HepG2 (cell line): ENCODE data around the gene DISP2. TPM values are rescaled to one million over a fixed set of nuclear protein-coding genes. Genes with fewer than 3 reads are reported as not detected.

Experiments used
- ATAC-seq: fragments of 200-7000 bp; cut with Tn5 transposase; 3 replicates; pipeline ENCODE4 v1.9.1; 2020; ENCODE audit warnings: mild to moderate bottlenecking, moderate library complexity
- BruUV-seq: library from RNA; stranded (reverse); fragments of 400-500 nt; replicated peaks from 2 replicates; lab custom pipeline; 2021; lab: Mats Ljungman, UMichigan
- CTCF ChIA-PET: fragments of 300-600 bp; formaldehyde crosslinking; extraction: SDS; loops from one replicate; lab custom pipeline; 2021; ENCODE audit warnings: low total read pairs, inconsistent platforms, low intra/inter-chr PET ratio; lab: Yijun Ruan, JAX
- POLR2A ChIA-PET: fragments of 350-600 bp; sonication (Branson Sonifier 250); formaldehyde crosslinking; loops from one replicate; lab custom pipeline; 2020; ENCODE audit warnings: antibody characterized with exemption, inconsistent platforms; lab: Yijun Ruan, JAX
- DNase-seq: peaks from one replicate; pipeline ENCODE4 v3.0.0-alpha.2; 2015; ENCODE audit warnings: low spot score
- FAIRE-seq: peaks from 3 replicates; lab custom pipeline; 2011; peaks lifted over from hg19 to GRCh38; lab: Jason Lieb, UNC
- H2AFZ ChIP-seq: one replicate; pipeline ENCODE4 v1.6.1; 2011; ENCODE audit warnings: low read length, inconsistent platforms
- H3K27ac ChIP-seq: fragments of 300-600 bp; 3 replicates; pipeline ENCODE4 v1.8.0; 2011; ENCODE audit warnings: mixed run types, mild to moderate bottlenecking, mixed read lengths, low read length, inconsistent platforms; ENCODE audit not compliant: insufficient read depth; ENCODE audit errors: extremely low read length
- H3K27me3 ChIP-seq, 2 experiments: fragments of 200-600 bp in 1 of 2; 2 replicates in 1 of 2; 3 replicates in 1 of 2; pipeline versions ENCODE4 v1.6.0 to v1.8.0; 2011; ENCODE audit warnings: low read length in 2 of 2, mild to moderate bottlenecking in 2 of 2, moderate library complexity in 2 of 2, inconsistent platforms in 1 of 2; ENCODE audit not compliant: insufficient read depth in 2 of 2, control insufficient read depth in 1 of 2
- H3K36me3 ChIP-seq, 2 experiments: fragments of 200-600 bp in 1 of 2; replicated peaks in 1 of 2; 2 replicates in 1 of 2; 3 replicates in 1 of 2; pipeline versions ENCODE4 v1.5.1 to v1.8.0; 2011; ENCODE audit warnings: low read length in 2 of 2, inconsistent platforms in 1 of 2; ENCODE audit not compliant: insufficient read depth in 2 of 2, control insufficient read depth in 1 of 2
- H3K4me1 ChIP-seq: 2 replicates; pipeline ENCODE4 v1.5.1; 2012; ENCODE audit warnings: low read length, inconsistent platforms; ENCODE audit not compliant: insufficient read depth
- H3K4me2 ChIP-seq: 2 replicates; pipeline ENCODE4 v1.6.0; 2011; ENCODE audit warnings: low read depth, low read length, inconsistent platforms
- H3K4me3 ChIP-seq, 3 experiments: fragments of 200-600 bp in 1 of 3; sonication (generic), shearing (Covaris generic) in 1 of 3; replicated peaks in 1 of 3; 2 replicates each; pipeline ENCODE4 v1.5.1; 2011 to 2016; ENCODE audit warnings: low read length in 3 of 3, inconsistent platforms in 2 of 3, low read depth in 2 of 3, mild to moderate bottlenecking in 2 of 3, control low read depth in 1 of 3, mixed read lengths in 1 of 3; ENCODE audit not compliant: insufficient read depth in 1 of 3
- H3K79me2 ChIP-seq: one replicate; pipeline ENCODE4 v1.6.1; 2011; ENCODE audit warnings: low read length, inconsistent platforms; ENCODE audit not compliant: insufficient read depth
- H3K9ac ChIP-seq: 2 replicates; pipeline ENCODE4 v1.6.0; 2011; ENCODE audit warnings: mild to moderate bottlenecking, low read depth, low read length, inconsistent platforms; ENCODE audit not compliant: insufficient read depth
- H3K9me3 ChIP-seq: 2 replicates; pipeline ENCODE4 v1.5.1; 2012; ENCODE audit warnings: mild to moderate bottlenecking, low read length
- H4K20me1 ChIP-seq: 2 replicates; pipeline ENCODE4 v1.6.0; 2011; ENCODE audit warnings: inconsistent platforms, mild to moderate bottlenecking, low read length, moderate library complexity; ENCODE audit not compliant: insufficient read depth
- AGO1 ChIP-seq: fragments of 200-400 bp; formaldehyde crosslinking; IDR thresholded peaks from 2 replicates; pipeline ENCODE4 v1.6.1; 2017; ENCODE audit warnings: mild to moderate bottlenecking, low read depth, low read length, moderate library complexity; ENCODE audit not compliant: poor library complexity, severe bottlenecking
- HCFC1 ChIP-seq: fragments of 150-350 bp; IDR thresholded peaks from 2 replicates; pipeline ENCODE4 v1.6.1; 2014; ENCODE audit warnings: low read depth, low read length
- HMG20A ChIP-seq: IDR thresholded peaks from 2 replicates; pipeline ENCODE4 v1.6.1; 2016; ENCODE audit warnings: borderline replicate concordance
- KLF6 ChIP-seq: IDR thresholded peaks from 2 replicates; pipeline ENCODE4 v1.8.0; 2016; ENCODE audit warnings: missing biosample characterization, missing genetic modification reagents
- KMT2A ChIP-seq: sonication (generic); formaldehyde crosslinking; IDR thresholded peaks from 2 replicates; pipeline ENCODE4 v1.4.0; 2020; ENCODE audit warnings: missing genetic modification reagents
- POLR2AphosphoS5 ChIP-seq: IDR thresholded peaks from 2 replicates; pipeline ENCODE4 v1.6.1; 2012; ENCODE audit warnings: low read depth, low read length
- RFX5 ChIP-seq: IDR thresholded peaks from 2 replicates; pipeline ENCODE4 v1.6.1; 2011; ENCODE audit warnings: low read depth, low read length, improper control_type of control experiment
- ZC3H13 ChIP-seq: sonication (generic); formaldehyde crosslinking; IDR thresholded peaks from 2 replicates; pipeline ENCODE4 v1.8.1; 2023; ENCODE audit warnings: mild to moderate bottlenecking, missing genetic modification reagents, moderate library complexity
- ZSCAN25 ChIP-seq: sonication (generic); formaldehyde crosslinking; IDR thresholded peaks from 2 replicates; pipeline ENCODE4 v1.8.0; 2022; ENCODE audit warnings: mild to moderate bottlenecking, missing genetic modification reagents
- ZZZ3 ChIP-seq: sonication (generic); formaldehyde crosslinking; IDR thresholded peaks from 2 replicates; pipeline ENCODE4 v1.4.0; 2020; ENCODE audit warnings: missing genetic modification reagents, mild to moderate bottlenecking, borderline replicate concordance
- WGBS: methylation state at CpG from one replicate; pipeline ENCODE4 v1.1.6; 2017; ENCODE audit warnings: low lambda C conversion rate; 5-methylcytosine and 5-hydroxymethylcytosine counted together
- in situ Hi-C: cut with HindIII; loops from 2 replicates; pipeline ENCODE4 v1.10.0; 2017; ENCODE audit warnings: low pct_unique_long_range_greater_than_20kb; ENCODE audit not compliant: extremely low pct_ligation_motif_present
- intact Hi-C: fragments of 100-400 bp; cut with micrococcal nuclease; formaldehyde crosslinking; loops from one replicate; pipeline ENCODE4 v1.10.0; 2022; ENCODE audit not compliant: unreplicated experiment
- polyA plus RNA-seq, 8 experiments: library from polyadenylated mRNA; depleted of rRNA in 3 of 8; stranded (reverse) in 7 of 8; unstranded in 1 of 8; fragments of >200 nt; fragmentation: Illumina TruSeq in 4 of 8; extraction: Trizol in 4 of 8; gene quantifications; 2 replicates each; pipeline versions ENCODE4 v1.2.1 to v1.2.3, GENCODE V29; 2011 to 2016; ENCODE audit warnings: low read depth in 4 of 8, missing spikeins in 1 of 8, mixed read lengths in 1 of 8; ENCODE audit not compliant: insufficient read depth in 1 of 8
- total RNA-seq, 5 experiments: library from RNA; depleted of rRNA; stranded (reverse); fragments of >200 nt; fragmentation: Illumina TruSeq; extraction: Trizol; gene quantifications; 2 replicates each; pipeline ENCODE4 v1.2.3, GENCODE V29; 2016; ENCODE audit warnings: low read depth in 1 of 5
- TF ChIP-seq, protein P1 (sequence below): sonication (generic); formaldehyde crosslinking; IDR thresholded peaks from 2 replicates; pipeline ENCODE4 v1.5.1; 2020; ENCODE audit warnings: missing genetic modification reagents, mild to moderate bottlenecking, borderline replicate concordance
- TF ChIP-seq, protein P2 (sequence below): sonication (generic); formaldehyde crosslinking; IDR thresholded peaks from 2 replicates; pipeline ENCODE4 v1.5.0; 2020; ENCODE audit warnings: missing genetic modification reagents
- TF ChIP-seq, protein P3 (sequence below): sonication (generic); formaldehyde crosslinking; IDR thresholded peaks from 2 replicates; pipeline ENCODE4 v1.4.0; 2020; ENCODE audit warnings: missing genetic modification reagents
- TF ChIP-seq, protein P4 (sequence below): IDR thresholded peaks from 2 replicates; pipeline ENCODE4 v1.6.1; 2016; ENCODE audit warnings: missing compliant biosample characterization, missing genetic modification reagents, borderline replicate concordance
- TF ChIP-seq, protein P5 (sequence below): sonication (generic); formaldehyde crosslinking; IDR thresholded peaks from 2 replicates; pipeline ENCODE4 v1.4.0; 2020; ENCODE audit warnings: mild to moderate bottlenecking, missing genetic modification reagents

DISP2 gene
- total and polyA plus RNA-seq, 2 of the 13 experiments (the other 11 are each of a cell fraction or from before 2014, with no cell fraction given): 0.09 to 0.32 TPM

DNA sequence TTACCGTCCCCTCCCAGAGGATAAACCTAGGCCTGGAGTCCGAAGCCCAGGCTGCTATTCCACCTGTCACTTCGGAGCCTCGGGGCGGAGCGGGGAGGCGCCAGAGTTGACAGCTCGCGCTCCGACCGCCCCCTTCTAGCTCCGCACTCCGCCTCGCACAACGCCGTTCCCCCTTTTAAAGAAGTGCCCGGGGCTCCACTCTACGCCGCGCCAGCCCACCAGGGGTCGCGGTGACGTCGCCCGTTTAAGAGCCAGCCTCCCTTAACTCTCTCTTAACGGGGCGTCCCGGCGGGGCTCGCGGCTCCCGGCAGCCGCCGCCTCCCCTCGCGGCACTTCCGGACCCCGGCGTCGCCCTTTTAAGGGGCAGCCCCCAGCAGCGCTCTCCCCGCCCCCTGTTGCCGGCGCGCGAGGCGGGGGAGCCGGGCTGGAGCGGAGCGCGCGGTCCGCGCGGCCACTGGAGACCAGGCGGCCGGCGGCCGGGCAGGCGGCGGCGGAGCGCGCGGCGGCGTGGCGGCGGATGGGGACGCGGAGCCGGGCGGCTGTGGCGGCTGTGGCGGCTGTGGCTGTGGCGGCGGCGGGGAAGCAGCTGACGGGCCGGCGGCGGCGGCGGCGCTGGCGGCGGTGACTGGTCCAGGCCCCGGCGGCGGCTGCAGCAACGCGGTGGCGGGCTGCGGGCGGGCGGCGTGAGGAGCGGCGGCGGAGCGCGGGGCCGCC is 34.6 kb upstream of the DISP2 start, which contains the start of gene INAFM2:
Gene INAFM2 (plus strand): TSS at position 454 of the 714 bp plus-strand sequence. CDS start 364 bp downstream, outside the sequence.
- FAIRE-seq (peak; percentile 32), ATAC-seq (peak; percentile 94), DNase-seq (peak; percentile 89)
- Histone ChIP-seq H3K4me3 (peak within 1 kb of the TSS; percentile 36 to 75 (median 75); a peak in 5 of 6 replicates), H2AFZ (no peak within 1 kb of the TSS), H3K79me2 (no peaks in the 10 kb centered on the region), H3K4me1 (peaks cover 48% of the 10 kb centered on the region), H3K36me3 (no peaks in the 10 kb centered on the region), H3K27me3 (peaks cover 0 to 7% of the 10 kb centered on the region in 2 experiments; a peak in 1 of 5 replicates), H3K9ac (peak within 1 kb of the TSS; percentile 64; the same call in 1 of the 2 replicates), H3K9me3 (no peaks in the 10 kb centered on the region), H3K27ac (no peak within 1 kb of the TSS), H4K20me1 (no peaks in the 10 kb centered on the region), H3K4me2 (peak within 1 kb of the TSS; percentile 82)
- in situ Hi-C loops (no loop called here), intact Hi-C loops (loop anchor here (5.0 kb wide), 1 partner anchor 99 kb away; no protein-coding TSS in a partner anchor)
- POLR2A ChIA-PET: interaction anchor here (0.6 to 1.9 kb wide), 9 partner anchors 8 to 321 kb away, joined by 3 to 24 read pairs (median 4); partner anchors contain the start of genes BUB1B, CCDC9B and IVD
- under 1% methylated on average over 18 of the region's 103 CpGs for WGBS
- CTCF ChIA-PET: interaction anchor here (2.8 to 4.6 kb wide), 2 partner anchors 15 to 98 kb away, joined by 12 to 19 read pairs; no protein-coding TSS in a partner anchor
- BruUV-seq: no TSS peak
- TF ChIP-seq RFX5 (no peak), KLF6 (CRISPR knock-in tag) (peak; percentile 62; the same call in 1 of the 2 replicates), ZZZ3 (CRISPR knock-in tag) (0 out of 2 replicates have a peak, but pooled peaks have one; percentile 33), POLR2AphosphoS5 (no peak), ZSCAN25 (CRISPR knock-in tag) (no peak), KMT2A (CRISPR knock-in tag) (no peak; the same call in 1 of the 2 replicates), HMG20A (CRISPR knock-in tag) (peak; percentile 13; the same call in 1 of the 2 replicates), HCFC1 (no peak), ZC3H13 (CRISPR knock-in tag) (no peak), AGO1 (peak; percentile 29)
- TF ChIP-seq, protein P1, sequence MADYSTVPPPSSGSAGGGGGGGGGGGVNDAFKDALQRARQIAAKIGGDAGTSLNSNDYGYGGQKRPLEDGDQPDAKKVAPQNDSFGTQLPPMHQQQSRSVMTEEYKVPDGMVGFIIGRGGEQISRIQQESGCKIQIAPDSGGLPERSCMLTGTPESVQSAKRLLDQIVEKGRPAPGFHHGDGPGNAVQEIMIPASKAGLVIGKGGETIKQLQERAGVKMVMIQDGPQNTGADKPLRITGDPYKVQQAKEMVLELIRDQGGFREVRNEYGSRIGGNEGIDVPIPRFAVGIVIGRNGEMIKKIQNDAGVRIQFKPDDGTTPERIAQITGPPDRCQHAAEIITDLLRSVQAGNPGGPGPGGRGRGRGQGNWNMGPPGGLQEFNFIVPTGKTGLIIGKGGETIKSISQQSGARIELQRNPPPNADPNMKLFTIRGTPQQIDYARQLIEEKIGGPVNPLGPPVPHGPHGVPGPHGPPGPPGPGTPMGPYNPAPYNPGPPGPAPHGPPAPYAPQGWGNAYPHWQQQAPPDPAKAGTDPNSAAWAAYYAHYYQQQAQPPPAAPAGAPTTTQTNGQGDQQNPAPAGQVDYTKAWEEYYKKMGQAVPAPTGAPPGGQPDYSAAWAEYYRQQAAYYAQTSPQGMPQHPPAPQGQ (CRISPR knock-in tag): no peak
- TF ChIP-seq, protein P2, sequence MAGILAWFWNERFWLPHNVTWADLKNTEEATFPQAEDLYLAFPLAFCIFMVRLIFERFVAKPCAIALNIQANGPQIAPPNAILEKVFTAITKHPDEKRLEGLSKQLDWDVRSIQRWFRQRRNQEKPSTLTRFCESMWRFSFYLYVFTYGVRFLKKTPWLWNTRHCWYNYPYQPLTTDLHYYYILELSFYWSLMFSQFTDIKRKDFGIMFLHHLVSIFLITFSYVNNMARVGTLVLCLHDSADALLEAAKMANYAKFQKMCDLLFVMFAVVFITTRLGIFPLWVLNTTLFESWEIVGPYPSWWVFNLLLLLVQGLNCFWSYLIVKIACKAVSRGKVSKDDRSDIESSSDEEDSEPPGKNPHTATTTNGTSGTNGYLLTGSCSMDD: no peak
- TF ChIP-seq, protein P3, sequence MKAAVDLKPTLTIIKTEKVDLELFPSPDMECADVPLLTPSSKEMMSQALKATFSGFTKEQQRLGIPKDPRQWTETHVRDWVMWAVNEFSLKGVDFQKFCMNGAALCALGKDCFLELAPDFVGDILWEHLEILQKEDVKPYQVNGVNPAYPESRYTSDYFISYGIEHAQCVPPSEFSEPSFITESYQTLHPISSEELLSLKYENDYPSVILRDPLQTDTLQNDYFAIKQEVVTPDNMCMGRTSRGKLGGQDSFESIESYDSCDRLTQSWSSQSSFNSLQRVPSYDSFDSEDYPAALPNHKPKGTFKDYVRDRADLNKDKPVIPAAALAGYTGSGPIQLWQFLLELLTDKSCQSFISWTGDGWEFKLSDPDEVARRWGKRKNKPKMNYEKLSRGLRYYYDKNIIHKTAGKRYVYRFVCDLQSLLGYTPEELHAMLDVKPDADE (CRISPR knock-in tag): no peak
- TF ChIP-seq, protein P4, sequence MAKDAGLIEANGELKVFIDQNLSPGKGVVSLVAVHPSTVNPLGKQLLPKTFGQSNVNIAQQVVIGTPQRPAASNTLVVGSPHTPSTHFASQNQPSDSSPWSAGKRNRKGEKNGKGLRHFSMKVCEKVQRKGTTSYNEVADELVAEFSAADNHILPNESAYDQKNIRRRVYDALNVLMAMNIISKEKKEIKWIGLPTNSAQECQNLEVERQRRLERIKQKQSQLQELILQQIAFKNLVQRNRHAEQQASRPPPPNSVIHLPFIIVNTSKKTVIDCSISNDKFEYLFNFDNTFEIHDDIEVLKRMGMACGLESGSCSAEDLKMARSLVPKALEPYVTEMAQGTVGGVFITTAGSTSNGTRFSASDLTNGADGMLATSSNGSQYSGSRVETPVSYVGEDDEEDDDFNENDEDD: peak; percentile 65; the same call in 1 of the 2 replicates
- TF ChIP-seq, protein P5, sequence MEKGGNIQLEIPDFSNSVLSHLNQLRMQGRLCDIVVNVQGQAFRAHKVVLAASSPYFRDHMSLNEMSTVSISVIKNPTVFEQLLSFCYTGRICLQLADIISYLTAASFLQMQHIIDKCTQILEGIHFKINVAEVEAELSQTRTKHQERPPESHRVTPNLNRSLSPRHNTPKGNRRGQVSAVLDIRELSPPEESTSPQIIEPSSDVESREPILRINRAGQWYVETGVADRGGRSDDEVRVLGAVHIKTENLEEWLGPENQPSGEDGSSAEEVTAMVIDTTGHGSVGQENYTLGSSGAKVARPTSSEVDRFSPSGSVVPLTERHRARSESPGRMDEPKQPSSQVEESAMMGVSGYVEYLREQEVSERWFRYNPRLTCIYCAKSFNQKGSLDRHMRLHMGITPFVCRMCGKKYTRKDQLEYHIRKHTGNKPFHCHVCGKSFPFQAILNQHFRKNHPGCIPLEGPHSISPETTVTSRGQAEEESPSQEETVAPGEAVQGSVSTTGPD (CRISPR knock-in tag): no peak
